NCI-H2081 (cell line): ENCODE data around the gene PPP2R3B.

ENCODE experiments used
- DNase-seq, 2 experiments: peaks; one replicate each; lab custom pipeline; 2025; lab: John Stamatoyannopoulos, UW

Gene PPP2R3B

GRCh38 chrX:370244-370962 is 16.3 kb downstream of the PPP2R3B start:
- DNase-seq: no peak

- no peak for DNase-seq
Observed at GRCh38 chrX:369563-370101, 17.1 kb downstream of the PPP2R3B start.

GRCh38 chrX:368811-369562 is 17.7 kb downstream of the PPP2R3B start:
- DNase-seq: no peak

- DNase-seq: no peak
Observed at GRCh38 chrX:367866-368265, 18.8 kb downstream of the PPP2R3B start.

GRCh38 chrX:367349-367748 is 19.4 kb downstream of the PPP2R3B start:
- DNase-seq: no peak

- DNase-seq: no peak
Observed at GRCh38 chrX:363621-364375, 22.9 kb downstream of the PPP2R3B start.

GRCh38 chrX:362937-363620 is 23.6 kb downstream of the PPP2R3B start:
- no peak for DNase-seq

- DNase-seq: no peak
Observed at GRCh38 chrX:362351-362750, 24.4 kb downstream of the PPP2R3B start.

- no peak for DNase-seq
Observed at GRCh38 chrX:361231-362145, 25.2 kb downstream of the PPP2R3B start.

GRCh38 chrX:360496-361150 is 26.1 kb downstream of the PPP2R3B start:
- DNase-seq: no peak

GRCh38 chrX:358651-359143 is 28.0 kb downstream of the PPP2R3B start:
- DNase-seq: no peak

- no peak for DNase-seq
Observed at GRCh38 chrX:357693-358471, 28.8 kb downstream of the PPP2R3B start.

- no peak for DNase-seq
Observed at GRCh38 chrX:357035-357692, 29.5 kb downstream of the PPP2R3B start.

GRCh38 chrX:356385-357034 is 30.2 kb downstream of the PPP2R3B start:
- no peak for DNase-seq

GRCh38 chrX:355329-356050 is 31.2 kb downstream of the PPP2R3B start:
- no peak for DNase-seq

- no peak for DNase-seq
Observed at GRCh38 chrX:353566-354535, 32.9 kb downstream of the PPP2R3B start.
